K562 (cell line): ENCODE data around the gene GOLGA2. TPM values are rescaled to one million over a fixed set of nuclear protein-coding genes. Genes with fewer than 3 reads are reported as not detected.

Experiments used
- ATAC-seq: fragments of 200-7000 bp; cut with Tn5 transposase; 3 replicates; pipeline ENCODE4 v1.9.1; 2020; ENCODE audit warnings: moderate library complexity
- BruUV-seq: library from RNA; stranded (reverse); fragments of 400-500 nt; replicated peaks from 2 replicates; lab custom pipeline; 2021; lab: Mats Ljungman, UMichigan
- CTCF ChIA-PET: fragments of 300-600 bp; formaldehyde crosslinking; extraction: SDS; loops from one replicate; lab custom pipeline; 2021; ENCODE audit warnings: low intra/inter-chr PET ratio; lab: Yijun Ruan, JAX
- POLR2A ChIA-PET: fragments of 300-600, 350-650 bp; sonication (Branson Sonifier 250); formaldehyde crosslinking; extraction: SDS; loops from one replicate; lab custom pipeline; 2021; ENCODE audit warnings: antibody characterized with exemption, inconsistent platforms; lab: Yijun Ruan, JAX
- DNase-seq, 4 experiments: peaks; one replicate each; pipeline versions ENCODE4 v3.0.0 to v3.0.0-alpha.2; 2011 to 2018; ENCODE audit warnings: low spot score in 3 of 4, mixed read lengths in 3 of 4; ENCODE audit errors: extremely low read depth in 1 of 4
- FAIRE-seq: peaks from 2 replicates; lab custom pipeline; 2011; peaks lifted over from hg19 to GRCh38; lab: Jason Lieb, UNC
- H2AFZ ChIP-seq: 2 replicates; pipeline ENCODE4 v1.6.0; 2011; ENCODE audit warnings: low read depth, low read length, control low read depth, inconsistent platforms
- H3K27ac ChIP-seq: fragments of 200-600 bp; 3 replicates; pipeline ENCODE4 v1.8.0; 2011; ENCODE audit warnings: low read depth, mild to moderate bottlenecking, control low read depth, inconsistent platforms, low read length, moderate library complexity, mixed read lengths; ENCODE audit errors: extremely low read depth
- H3K27me3 ChIP-seq, 2 experiments: fragments of 300-600 bp in 1 of 2; 2 replicates in 1 of 2; 3 replicates in 1 of 2; pipeline versions ENCODE4 v1.6.0 to v1.8.0; 2011; ENCODE audit warnings: inconsistent platforms in 2 of 2, low read length in 2 of 2, mild to moderate bottlenecking in 1 of 2, mixed read lengths in 1 of 2, moderate library complexity in 1 of 2; ENCODE audit not compliant: control insufficient read depth in 2 of 2, insufficient read depth in 2 of 2
- H3K36me3 ChIP-seq: fragments of 300-600 bp; 3 replicates; pipeline ENCODE4 v1.8.0; 2011; ENCODE audit warnings: mild to moderate bottlenecking, low read length, inconsistent platforms; ENCODE audit not compliant: control insufficient read depth, insufficient read depth
- H3K4me1 ChIP-seq, 2 experiments: fragments of 200-600 bp in 1 of 2; replicated peaks in 1 of 2; 2 replicates in 1 of 2; 3 replicates in 1 of 2; pipeline versions ENCODE4 v1.5.1 to v1.8.0; 2011; ENCODE audit warnings: inconsistent platforms in 2 of 2, low read length in 2 of 2, mild to moderate bottlenecking in 1 of 2, mixed read lengths in 1 of 2, moderate library complexity in 1 of 2; ENCODE audit not compliant: control insufficient read depth in 2 of 2, insufficient read depth in 2 of 2
- H3K4me2 ChIP-seq: 2 replicates; pipeline ENCODE4 v1.6.1; 2011; ENCODE audit warnings: low read length, control low read depth, inconsistent platforms, mixed read lengths; ENCODE audit not compliant: insufficient read depth
- H3K4me3 ChIP-seq: fragments of 200-600 bp; sonication (generic), shearing (Covaris generic); 2 replicates; pipeline ENCODE4 v1.5.1; 2016; ENCODE audit warnings: control low read depth, inconsistent platforms
- H3K79me2 ChIP-seq: fragments of 200-600 bp; 3 replicates; pipeline ENCODE4 v1.8.0; 2011; ENCODE audit warnings: low read length, inconsistent platforms; ENCODE audit not compliant: control insufficient read depth, insufficient read depth
- H3K9ac ChIP-seq, 2 experiments: 2 replicates each; pipeline versions ENCODE4 v1.6.0 to v1.6.1; 2011; ENCODE audit warnings: low read depth in 2 of 2, low read length in 2 of 2, control low read depth in 1 of 2, inconsistent platforms in 1 of 2, mild to moderate bottlenecking in 1 of 2, mixed read lengths in 1 of 2; ENCODE audit not compliant: insufficient read depth in 1 of 2
- H3K9me1 ChIP-seq: one replicate; pipeline ENCODE4 v1.6.0; 2011; ENCODE audit warnings: inconsistent platforms, mild to moderate bottlenecking, low read length, moderate library complexity; ENCODE audit not compliant: control insufficient read depth, insufficient read depth
- H3K9me3 ChIP-seq: replicated peaks from 2 replicates; pipeline ENCODE4 v1.5.1; 2011; ENCODE audit warnings: low read depth, low read length, inconsistent platforms; ENCODE audit not compliant: control insufficient read depth, insufficient read depth
- H4K20me1 ChIP-seq: replicated peaks from 2 replicates; pipeline ENCODE4 v1.6.1; 2011; ENCODE audit warnings: low read length, inconsistent platforms, mixed read lengths; ENCODE audit not compliant: control insufficient read depth, insufficient read depth
- CHD4 ChIP-seq: fragments of 200-600 bp; sonication (generic); IDR thresholded peaks from 3 replicates; pipeline ENCODE4 v1.6.1; 2012; ENCODE audit warnings: low read depth, mild to moderate bottlenecking, mixed read lengths, low read length, inconsistent platforms; ENCODE audit not compliant: insufficient read depth, insufficient replicate concordance, poor library complexity, severe bottlenecking
- E2F6 ChIP-seq, 2 experiments: IDR thresholded peaks; 2 replicates each; pipeline ENCODE4 v1.6.1; 2011; ENCODE audit warnings: borderline replicate concordance in 1 of 2, control low read depth in 1 of 2, low read depth in 1 of 2, low read length in 1 of 2, mild to moderate bottlenecking in 1 of 2, mixed read lengths in 1 of 2, moderate library complexity in 1 of 2; ENCODE audit not compliant: insufficient read depth in 1 of 2, insufficient read length in 1 of 2, poor library complexity in 1 of 2, severe bottlenecking in 1 of 2; ENCODE audit errors: extremely low read depth in 1 of 2
- MAZ ChIP-seq, 2 experiments: fragments of 450-650 bp in 1 of 2; sonication (generic) in 1 of 2; formaldehyde crosslinking; IDR thresholded peaks in 1 of 2; conservative IDR thresholded peaks in 1 of 2; 2 replicates each; pipeline versions ENCODE4 v1.4.0 to v1.5.0; 2020; ENCODE audit warnings: mild to moderate bottlenecking in 1 of 2, missing genetic modification reagents in 1 of 2
- POLR3G ChIP-seq: IDR thresholded peaks from 2 replicates; pipeline ENCODE4 v1.6.1; 2011; ENCODE audit not compliant: insufficient read length, insufficient replicate concordance; ENCODE audit errors: extremely low read depth
- PTBP1 ChIP-seq: fragments of 200-400 bp; formaldehyde crosslinking; IDR thresholded peaks from 2 replicates; pipeline ENCODE4 v1.6.1; 2017; ENCODE audit warnings: low read depth, low read length
- TAF15 ChIP-seq: fragments of 200-400 bp; formaldehyde crosslinking; IDR thresholded peaks from 2 replicates; pipeline ENCODE4 v1.6.1; 2017; ENCODE audit warnings: mild to moderate bottlenecking, low read depth, low read length, moderate library complexity
- ZBTB9 ChIP-seq: fragments of 450-650 bp; formaldehyde crosslinking; IDR thresholded peaks from 2 replicates; pipeline ENCODE4 v1.4.0; 2020; ENCODE audit warnings: mild to moderate bottlenecking, moderate library complexity
- ZNF311 ChIP-seq: fragments of 250-450 bp; sonication (Bioruptor Pico); IDR thresholded peaks from 2 replicates; pipeline ENCODE4 v1.4.0; 2020; ENCODE audit warnings: mild to moderate bottlenecking, moderate library complexity
- ZNF316 ChIP-seq: fragments of 450-650 bp; IDR thresholded peaks from 2 replicates; pipeline ENCODE4 v1.6.1; 2016
- WGBS: fragments of 100-300 bp; shearing (Covaris generic); methylation state at CpG from one replicate; pipeline ENCODE4 v1.1.6; 2016; ENCODE audit warnings: low coverage, mixed read lengths; ENCODE audit not compliant: insufficient coverage; ENCODE audit errors: missing lambda C conversion rate; 5-methylcytosine and 5-hydroxymethylcytosine counted together
- in situ Hi-C: fragments of 300-500 bp; cut with MboI; formaldehyde crosslinking; loops from 4 replicates; pipeline ENCODE4 v1.15.0; 2018; ENCODE audit warnings: inconsistent platforms, mixed read lengths
- intact Hi-C: fragments of 100-400 bp; cut with micrococcal nuclease; formaldehyde crosslinking; loops from 2 replicates; pipeline ENCODE4 v1.14.2; 2022
- polyA plus RNA-seq, 8 experiments: library from polyadenylated mRNA; depleted of rRNA in 4 of 8; stranded (reverse) in 5 of 8; unstranded in 3 of 8; fragments of >200 nt; fragmentation: Nextera tagmentation in 2 of 8; fragmentation: Illumina TruSeq in 1 of 8; extraction: Ambion mirVana in 2 of 8; extraction: Trizol in 1 of 8; gene quantifications; 2 replicates each; pipeline versions ENCODE4 v1.2.1 to v1.2.3, GENCODE V29; 2011 to 2014; ENCODE audit warnings: inconsistent platforms in 1 of 8, missing spikeins in 1 of 8
- total RNA-seq, 7 experiments: library from RNA; depleted of rRNA in 6 of 7; stranded (reverse); fragments of >200 nt in 6 of 7; fragmentation: Illumina TruSeq in 2 of 7; extraction: Trizol in 2 of 7; gene quantifications; 2 replicates each; pipeline versions ENCODE4 v1.2.1 to v1.2.3, GENCODE V29; 2011 to 2021; ENCODE audit warnings: low replicate concordance in 1 of 7
- TF ChIP-seq, protein P1 (sequence below), 2 experiments: fragments of 250-450 bp in 1 of 2; fragments of 450-650 bp in 1 of 2; sonication (Bioruptor Pico) in 1 of 2; IDR thresholded peaks; 2 replicates each; pipeline versions ENCODE4 v1.6.1 to v1.8.0; 2016 to 2021; ENCODE audit warnings: mild to moderate bottlenecking in 2 of 2, moderate library complexity in 2 of 2, missing compliant biosample characterization in 1 of 2, missing genetic modification characterization in 1 of 2
- TF ChIP-seq, protein P2 (sequence below), 2 experiments: IDR thresholded peaks; 2 replicates each; pipeline ENCODE4 v1.6.1; 2012; ENCODE audit warnings: improper control_type of control experiment in 2 of 2, low read depth in 2 of 2, low read length in 2 of 2, borderline replicate concordance in 1 of 2

The GOLGA2 gene
- total and polyA plus RNA-seq, 9 of the 15 experiments (the other 6 are each of a cell fraction or from before 2014, with no cell fraction given), result 15.7 to 138 (median 76.0) TPM

DNA sequence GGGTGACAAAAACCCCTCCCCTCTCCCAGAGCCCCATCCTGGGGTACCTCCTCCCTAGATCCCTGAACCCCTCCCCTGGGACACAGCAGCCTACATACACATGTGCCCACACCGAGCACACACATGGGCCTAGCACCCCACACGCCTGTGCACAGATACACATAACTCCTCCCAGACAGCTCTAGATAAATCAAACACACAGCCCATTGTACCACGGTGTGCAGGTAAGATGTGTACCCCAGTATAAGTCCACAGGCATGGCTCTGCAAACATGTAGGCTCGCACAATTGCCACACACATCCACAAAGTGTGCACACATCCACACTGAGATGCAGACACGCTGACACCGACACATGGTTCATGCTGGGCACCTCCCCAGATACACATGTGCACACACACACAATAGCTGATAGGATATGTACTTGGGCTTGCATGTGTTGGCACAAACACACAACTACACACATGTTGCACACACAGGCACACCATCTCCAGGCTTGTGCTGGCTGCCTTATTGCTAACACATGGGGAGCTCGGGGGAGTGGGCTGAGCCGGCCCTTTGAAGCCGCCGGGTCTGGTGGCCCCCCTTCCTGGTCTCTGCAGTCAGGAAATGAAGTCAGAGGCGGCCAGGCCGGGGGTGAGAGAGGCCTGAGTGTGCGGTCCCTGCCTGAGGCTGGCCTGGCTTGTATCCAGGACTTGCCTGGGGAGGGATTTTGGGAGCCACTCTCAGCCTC, 30.2 kb downstream of the GOLGA2 start:
- Histone ChIP-seq H3K79me2 (peaks cover under 1% of the 10 kb centered on the region; the same call in 1 of the 3 replicates), H3K4me1 (peaks cover 30 to 57% of the 10 kb centered on the region in 2 experiments), H3K4me3 (no peak overlapping the region), H3K9ac (peak overlapping the region in 1 of 2 experiments; percentile 73; a peak in 2 of 4 replicates), H3K9me3 (no peaks in the 10 kb centered on the region), H2AFZ (peak overlapping the region; percentile 32), H3K27me3 (no peaks in the 10 kb centered on the region), H3K36me3 (no peaks in the 10 kb centered on the region), H3K4me2 (no peak overlapping the region; the same call in 1 of the 2 replicates), H3K9me1 (no peaks in the 10 kb centered on the region), H4K20me1 (no peaks in the 10 kb centered on the region), H3K27ac (peak overlapping the region; percentile 43; the same call in 1 of the 3 replicates)
- DNase-seq, result peak in 3 of 4 experiments; percentile 51 to 68 (median 59)
- 38% methylated on average over 13 of the region's 13 CpGs for WGBS
- intact Hi-C loops, result loop anchor here (1.0 kb wide), 1 partner anchor 53 kb away; no protein-coding TSS in a partner anchor
- FAIRE-seq, result peak; percentile 59
- no TSS peak for BruUV-seq
- POLR2A ChIA-PET, result interaction anchor here (0.5 to 1.5 kb wide), 8 partner anchors 9 to 1619 kb away, joined by 3 to 6 read pairs (median 4); partner anchors contain the start of gene BBLN
- ATAC-seq, result no peak
- in situ Hi-C loops, result loop anchor here (10.0 kb wide), 1 partner anchor 449 kb away; no protein-coding TSS in a partner anchor
- CTCF ChIA-PET, result no interaction called here
- no peak for TF ChIP-seq POLR3G
- TF ChIP-seq MAZ (CRISPR knock-in tag; conservative IDR thresholded peaks at IDR 0.05 in 1 of 2, IDR thresholded peaks at IDR 0.05 in 1 of 2), result peak in 1 of 2 experiments; percentile 42; a peak in 1 of 4 replicates
- no peak for TF ChIP-seq ZNF316
- TF ChIP-seq ZBTB9 (CRISPR knock-in tag), result 0 out of 2 replicates have a peak, but pooled peaks have one; percentile 23
- peak; percentile 45; the same call in 1 of the 2 replicates for TF ChIP-seq ZNF311
- peak in 1 of 2 experiments; percentile 28 for TF ChIP-seq E2F6 (IDR thresholded peaks at IDR 0.05; ENCODE audit: borderline replicate concordance in 1 of 2, extremely low read depth in 1 of 2, insufficient read depth in 1 of 2, insufficient read length in 1 of 2, low read depth in 1 of 2, low read length in 1 of 2, poor library complexity in 1 of 2, severe bottlenecking in 1 of 2)
- TF ChIP-seq, protein P1, sequence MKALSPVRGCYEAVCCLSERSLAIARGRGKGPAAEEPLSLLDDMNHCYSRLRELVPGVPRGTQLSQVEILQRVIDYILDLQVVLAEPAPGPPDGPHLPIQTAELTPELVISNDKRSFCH (CRISPR knock-in tag; IDR thresholded peaks at IDR 0.05), result no peak
- TF ChIP-seq, protein P1 (tag; IDR thresholded peaks at IDR 0.05), result peak; percentile 57; the same call in 1 of the 2 replicates
- TF ChIP-seq PTBP1, result no peak
- 0 out of 2 replicates have a peak, but pooled peaks have one; percentile 19 for TF ChIP-seq TAF15
- TF ChIP-seq, protein P2, sequence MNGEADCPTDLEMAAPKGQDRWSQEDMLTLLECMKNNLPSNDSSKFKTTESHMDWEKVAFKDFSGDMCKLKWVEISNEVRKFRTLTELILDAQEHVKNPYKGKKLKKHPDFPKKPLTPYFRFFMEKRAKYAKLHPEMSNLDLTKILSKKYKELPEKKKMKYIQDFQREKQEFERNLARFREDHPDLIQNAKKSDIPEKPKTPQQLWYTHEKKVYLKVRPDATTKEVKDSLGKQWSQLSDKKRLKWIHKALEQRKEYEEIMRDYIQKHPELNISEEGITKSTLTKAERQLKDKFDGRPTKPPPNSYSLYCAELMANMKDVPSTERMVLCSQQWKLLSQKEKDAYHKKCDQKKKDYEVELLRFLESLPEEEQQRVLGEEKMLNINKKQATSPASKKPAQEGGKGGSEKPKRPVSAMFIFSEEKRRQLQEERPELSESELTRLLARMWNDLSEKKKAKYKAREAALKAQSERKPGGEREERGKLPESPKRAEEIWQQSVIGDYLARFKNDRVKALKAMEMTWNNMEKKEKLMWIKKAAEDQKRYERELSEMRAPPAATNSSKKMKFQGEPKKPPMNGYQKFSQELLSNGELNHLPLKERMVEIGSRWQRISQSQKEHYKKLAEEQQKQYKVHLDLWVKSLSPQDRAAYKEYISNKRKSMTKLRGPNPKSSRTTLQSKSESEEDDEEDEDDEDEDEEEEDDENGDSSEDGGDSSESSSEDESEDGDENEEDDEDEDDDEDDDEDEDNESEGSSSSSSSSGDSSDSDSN (IDR thresholded peaks at IDR 0.05; ENCODE audit: borderline replicate concordance in 1 of 2, low read depth in 2 of 2, low read length in 2 of 2), result 0 out of 4 replicates have a peak, but pooled peaks of 1 of the 2 experiments have one; percentile 32
- TF ChIP-seq CHD4, result peak; percentile 17
